Measurements from ENCODE around the gene DDX4. TPM values are rescaled to one million over a fixed set of nuclear protein-coding genes. Genes with fewer than 3 reads are reported as not detected.

Gene DDX4
- total RNA-seq, 1 donor from 2014 or later, result not detected

DNA sequence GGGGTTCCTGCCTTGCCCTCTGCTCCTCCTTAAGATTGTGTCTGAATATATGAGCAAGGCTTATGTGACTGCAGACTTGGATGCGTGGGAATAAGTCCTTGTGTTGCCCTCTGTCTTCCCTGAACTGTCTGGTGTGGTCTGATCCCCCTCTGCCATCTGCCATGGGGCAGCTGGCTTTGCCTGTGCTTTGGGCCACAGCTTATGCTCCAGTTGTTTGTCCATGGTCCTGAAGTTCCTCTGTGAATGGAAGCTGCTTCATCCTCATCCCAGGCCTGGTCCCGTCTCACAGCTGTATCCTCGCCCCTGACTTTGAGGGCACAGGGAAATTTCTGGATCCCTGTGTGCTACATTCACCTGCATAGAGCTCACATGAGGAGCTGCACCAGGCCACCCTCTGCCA is 128.0 kb downstream of the DDX4 start:
- no peak for DNase-seq (ENCODE audit: extremely low spot score, unreplicated experiment)
- Mint-ChIP-seq H3K4me3 (ENCODE audit: unreplicated experiment) (no peak overlapping the region), H3K36me3 (ENCODE audit: unreplicated experiment) (no peaks in the 10 kb centered on the region), H3K27me3 (ENCODE audit: unreplicated experiment) (no peaks in the 10 kb centered on the region), H3K27ac (ENCODE audit: unreplicated experiment) (no peak overlapping the region), H3K4me1 (ENCODE audit: unreplicated experiment) (peaks cover 14% of the 10 kb centered on the region), H3K9me3 (ENCODE audit: unreplicated experiment) (no peaks in the 10 kb centered on the region)
- TF ChIP-seq, protein P1, sequence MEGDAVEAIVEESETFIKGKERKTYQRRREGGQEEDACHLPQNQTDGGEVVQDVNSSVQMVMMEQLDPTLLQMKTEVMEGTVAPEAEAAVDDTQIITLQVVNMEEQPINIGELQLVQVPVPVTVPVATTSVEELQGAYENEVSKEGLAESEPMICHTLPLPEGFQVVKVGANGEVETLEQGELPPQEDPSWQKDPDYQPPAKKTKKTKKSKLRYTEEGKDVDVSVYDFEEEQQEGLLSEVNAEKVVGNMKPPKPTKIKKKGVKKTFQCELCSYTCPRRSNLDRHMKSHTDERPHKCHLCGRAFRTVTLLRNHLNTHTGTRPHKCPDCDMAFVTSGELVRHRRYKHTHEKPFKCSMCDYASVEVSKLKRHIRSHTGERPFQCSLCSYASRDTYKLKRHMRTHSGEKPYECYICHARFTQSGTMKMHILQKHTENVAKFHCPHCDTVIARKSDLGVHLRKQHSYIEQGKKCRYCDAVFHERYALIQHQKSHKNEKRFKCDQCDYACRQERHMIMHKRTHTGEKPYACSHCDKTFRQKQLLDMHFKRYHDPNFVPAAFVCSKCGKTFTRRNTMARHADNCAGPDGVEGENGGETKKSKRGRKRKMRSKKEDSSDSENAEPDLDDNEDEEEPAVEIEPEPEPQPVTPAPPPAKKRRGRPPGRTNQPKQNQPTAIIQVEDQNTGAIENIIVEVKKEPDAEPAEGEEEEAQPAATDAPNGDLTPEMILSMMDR (IDR thresholded peaks at IDR 0.05), result no peak

DNA sequence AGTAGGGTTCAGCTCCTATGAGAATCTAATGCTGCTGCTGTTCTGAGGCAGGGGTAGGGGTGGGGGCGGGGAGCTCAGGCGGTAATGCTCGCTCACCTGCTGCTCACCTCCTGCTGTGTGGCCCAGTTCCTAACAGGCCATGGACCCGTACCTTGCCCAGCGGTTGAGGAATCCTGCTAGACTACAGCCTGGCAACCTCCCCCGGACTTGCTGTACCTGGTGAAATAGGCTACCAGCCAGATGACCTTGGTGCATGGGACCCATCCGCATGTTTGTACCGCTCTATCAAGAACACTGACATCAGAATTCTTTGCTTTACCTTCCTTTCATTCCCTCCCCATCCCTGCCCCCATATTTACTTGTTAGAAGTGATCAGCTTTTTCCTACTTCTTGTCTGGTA is 128.6 kb downstream of the DDX4 start:
- H3K4me1 Mint-ChIP-seq (ENCODE audit: unreplicated experiment), result peaks cover 14% of the 10 kb centered on the region
- no peak overlapping the region for H3K27ac Mint-ChIP-seq (ENCODE audit: unreplicated experiment)
- no peak overlapping the region for H3K4me3 Mint-ChIP-seq (ENCODE audit: unreplicated experiment)
- no peaks in the 10 kb centered on the region for H3K9me3 Mint-ChIP-seq (ENCODE audit: unreplicated experiment)
- TF ChIP-seq, protein P1 (IDR thresholded peaks at IDR 0.05), result no peak
- H3K36me3 Mint-ChIP-seq (ENCODE audit: unreplicated experiment), result no peaks in the 10 kb centered on the region
- no peak for DNase-seq (ENCODE audit: extremely low spot score, unreplicated experiment)
- H3K27me3 Mint-ChIP-seq (ENCODE audit: unreplicated experiment), result no peaks in the 10 kb centered on the region

Other genes with a start within 250 kb of the DDX4 start
- 38.9 and 42.0 TPM in 2 replicates for gene PLPP1, start 203.1 kb upstream of the DDX4 start, total RNA-seq
- gene SLC38A9, start 25.7 kb upstream of the DDX4 start, total RNA-seq, result 19.6 and 24.3 TPM in 2 replicates
- 0.29 TPM in 1 of 2 replicates, not detected in the other for gene IL31RA, start 113.3 kb downstream of the DDX4 start, total RNA-seq

All from osteocyte (in vitro differentiated cells).